Caco-2 (cell line): Measurements from ENCODE around the gene ATP8A2. TPM values are rescaled to one million over a fixed set of nuclear protein-coding genes. Genes with fewer than 3 reads are reported as not detected.
A peak's percentile ranks its signal among the peaks of the same experiment; 100 is the strongest.
"Not testable (repeated sequence)": the region's sequence is repeated elsewhere in the genome, so short reads cannot be mapped to it uniquely, and the experiment has no call there.

Experiments used
- BruUV-seq: library from RNA; stranded (reverse); fragments of 400-500 nt; replicated peaks from 2 replicates; lab custom pipeline; 2021; lab: Mats Ljungman, UMichigan
- CTCF ChIA-PET: fragments of 300-600 bp; sonication (Branson Sonifier 250); formaldehyde crosslinking; loops from one replicate; lab custom pipeline; 2022; ENCODE audit warnings: antibody characterized with exemption; lab: Charles Lee
- POLR2A ChIA-PET: fragments of 300-600 bp; sonication (Branson Sonifier 250); formaldehyde crosslinking; loops from one replicate; lab custom pipeline; 2022; ENCODE audit warnings: antibody characterized with exemption; lab: Charles Lee
- DNase-seq, 2 experiments: peaks; one replicate each; pipeline versions ENCODE4 v3.0.0 to v3.0.0-alpha.2; 2020 to 2022
- H3K27me3 ChIP-seq: replicated peaks from 2 replicates; pipeline ENCODE4 v1.6.0; 2011; ENCODE audit warnings: low read length; ENCODE audit not compliant: control insufficient read depth, insufficient read depth
- H3K36me3 ChIP-seq: 2 replicates; pipeline ENCODE4 v1.5.1; 2011; ENCODE audit warnings: low read length; ENCODE audit not compliant: control insufficient read depth, insufficient read depth
- H3K4me1 ChIP-seq: fragments of 250-450 bp; sonication (Bioruptor Pico); 2 replicates; pipeline ENCODE4 v1.5.1; 2020; ENCODE audit warnings: mild to moderate bottlenecking
- H3K4me3 ChIP-seq: 2 replicates; pipeline ENCODE4 v1.5.1; 2011; ENCODE audit warnings: low read depth, mild to moderate bottlenecking, control low read depth, low read length
- H3K9me3 ChIP-seq: fragments of 250-450 bp; sonication (Bioruptor Pico); 2 replicates; pipeline ENCODE4 v1.5.1; 2020; ENCODE audit warnings: mild to moderate bottlenecking, moderate library complexity
- H3K27ac Mint-ChIP-seq: one replicate; pipeline ENCODE4 v1.8.0; 2022; ENCODE audit warnings: mixed read lengths; ENCODE audit not compliant: unreplicated experiment
- H3K27me3 Mint-ChIP-seq: one replicate; pipeline ENCODE4 v1.8.0; 2022; ENCODE audit warnings: mixed read lengths; ENCODE audit not compliant: insufficient read depth, unreplicated experiment
- H3K36me3 Mint-ChIP-seq: one replicate; pipeline ENCODE4 v1.8.0; 2022; ENCODE audit warnings: mild to moderate bottlenecking, mixed read lengths; ENCODE audit not compliant: insufficient read depth, unreplicated experiment
- H3K4me1 Mint-ChIP-seq: one replicate; pipeline ENCODE4 v1.8.0; 2022; ENCODE audit warnings: low read depth, mixed read lengths; ENCODE audit not compliant: unreplicated experiment
- H3K4me3 Mint-ChIP-seq: one replicate; pipeline ENCODE4 v1.8.0; 2022; ENCODE audit warnings: mild to moderate bottlenecking, moderate library complexity, mixed read lengths; ENCODE audit not compliant: unreplicated experiment
- H3K9me3 Mint-ChIP-seq: one replicate; pipeline ENCODE4 v1.8.0; 2022; ENCODE audit warnings: mixed read lengths; ENCODE audit not compliant: unreplicated experiment
- CTCF ChIP-seq, 2 experiments: fragments of 200-600 bp in 1 of 2; IDR thresholded peaks; 1 replicate in 1 of 2; 2 replicates in 1 of 2; pipeline versions ENCODE4 v1.5.1 to v1.8.0; 2011 to 2022; ENCODE audit warnings: antibody characterized with exemption in 1 of 2, control low read depth in 1 of 2, inconsistent platforms in 1 of 2, low read depth in 1 of 2, low read length in 1 of 2, mild to moderate bottlenecking in 1 of 2, moderate library complexity in 1 of 2; ENCODE audit not compliant: insufficient read depth in 1 of 2, severe bottlenecking in 1 of 2, unreplicated experiment in 1 of 2
- intact Hi-C: fragments of 100-400 bp; cut with micrococcal nuclease; formaldehyde crosslinking; loops from one replicate; pipeline ENCODE4 v1.10.0; 2022; ENCODE audit not compliant: unreplicated experiment
- total RNA-seq: library from RNA; stranded (reverse); gene quantifications from 2 replicates; pipeline ENCODE4 v1.2.3, GENCODE V29; 2022

ATP8A2 gene
- total RNA-seq, 1 experiment from 2014 or later: 0.05 TPM

- no peak for TF ChIP-seq CTCF (IDR thresholded peaks at IDR 0.05; ENCODE audit: insufficient read depth in 1 of 2, low read depth in 1 of 2, low read length in 1 of 2, severe bottlenecking in 1 of 2, unreplicated experiment in 1 of 2)
- ChIA-PET POLR2A (no interaction called here), CTCF (interaction anchor here (1.0 kb wide), 1 partner anchor 488 kb away, joined by 4 read pairs; no protein-coding TSS in a partner anchor)
- Mint-ChIP-seq H3K4me1 (no peaks in the 10 kb centered on the region), H3K36me3 (no peaks in the 10 kb centered on the region), H3K4me3 (no peak overlapping the region), H3K27ac (no peak overlapping the region), H3K27me3 (peaks cover 6% of the 10 kb centered on the region), H3K9me3 (no peaks in the 10 kb centered on the region)
- Histone ChIP-seq H3K4me3 (no peak overlapping the region), H3K4me1 (no peaks in the 10 kb centered on the region), H3K27me3 (no peaks in the 10 kb centered on the region), H3K9me3 (no peaks in the 10 kb centered on the region), H3K36me3 (no peaks in the 10 kb centered on the region)
- no peak for DNase-seq
- no TSS peak for BruUV-seq
- intact Hi-C loops: loop anchor here (2.0 to 10.0 kb wide), 3 partner anchors 185 to 337 kb away; no protein-coding TSS in a partner anchor
Measured at GRCh38 chr13:26061947-26062346, 690.2 kb downstream of the ATP8A2 start.

DNA sequence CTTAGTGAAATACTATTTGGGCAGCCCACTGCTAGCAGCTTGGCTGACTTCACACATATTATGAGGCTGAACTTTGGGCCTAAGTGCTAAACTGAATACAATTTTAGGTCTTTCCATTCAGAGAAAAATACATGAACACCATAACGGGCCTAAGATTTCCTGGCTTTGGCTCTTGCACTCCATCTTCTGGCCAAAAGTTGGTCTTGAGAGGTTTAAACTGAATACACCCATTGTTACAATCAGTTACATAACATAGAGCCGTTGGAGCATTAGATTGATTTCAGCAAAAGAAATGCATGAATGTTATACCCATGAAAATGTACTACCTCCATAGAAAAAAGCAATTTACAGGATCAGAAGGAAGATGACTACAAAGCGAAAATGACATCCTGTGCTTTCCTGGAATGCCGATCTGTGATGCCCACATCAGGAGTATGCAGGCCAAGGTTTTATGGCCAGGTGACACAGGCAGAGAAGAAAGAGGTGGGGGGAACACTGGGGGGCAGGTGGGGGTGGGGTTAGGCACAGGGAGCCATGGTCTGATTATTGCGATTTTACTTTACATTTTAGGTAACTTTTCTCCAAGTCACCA lies 691.2 kb downstream of the ATP8A2 start:
- Histone ChIP-seq H3K9me3 (no peaks in the 10 kb centered on the region), H3K36me3 (no peaks in the 10 kb centered on the region), H3K4me3 (no peak overlapping the region), H3K4me1 (no peaks in the 10 kb centered on the region), H3K27me3 (no peaks in the 10 kb centered on the region; the same call in 1 of the 2 replicates)
- Mint-ChIP-seq H3K9me3 (no peaks in the 10 kb centered on the region), H3K36me3 (no peaks in the 10 kb centered on the region), H3K4me3 (no peak overlapping the region), H3K27ac (no peak overlapping the region), H3K4me1 (no peaks in the 10 kb centered on the region), H3K27me3 (peaks cover 6% of the 10 kb centered on the region)
- peak; percentile 79 to 85 for TF ChIP-seq CTCF (IDR thresholded peaks at IDR 0.05; ENCODE audit: insufficient read depth in 1 of 2, low read depth in 1 of 2, low read length in 1 of 2, severe bottlenecking in 1 of 2, unreplicated experiment in 1 of 2)
- no TSS peak for BruUV-seq
- peak; percentile 50 to 59 for DNase-seq
- CTCF ChIA-PET: no interaction called here
- intact Hi-C loops: loop anchor here (1.0 to 10.0 kb wide), 5 partner anchors 83 to 489 kb away; no protein-coding TSS in a partner anchor
- POLR2A ChIA-PET: no interaction called here

GRCh38 chr13:26066492-26066891 lies 694.7 kb downstream of the ATP8A2 start:
- CTCF ChIA-PET, BruUV-seq: not testable (repeated sequence)
- intact Hi-C loops: loop anchor here (10.0 kb wide), 1 partner anchor 342 kb away; no protein-coding TSS in a partner anchor

More at GRCh38 chr13:26066492-26066891, 694.7 kb downstream of the ATP8A2 start:
- H3K27me3 Mint-ChIP-seq, H3K4me1 ChIP-seq, H3K27me3 ChIP-seq, H3K9me3 Mint-ChIP-seq, H3K36me3 ChIP-seq, H3K4me3 ChIP-seq, H3K36me3 Mint-ChIP-seq, H3K4me1 Mint-ChIP-seq, H3K4me3 Mint-ChIP-seq, H3K27ac Mint-ChIP-seq, DNase-seq, H3K9me3 ChIP-seq, POLR2A ChIA-PET: not testable (repeated sequence)
